Limb (tissue), 2 donors: ENCODE data around the gene TRPC4AP.

Source experiments
- DNase-seq, 2 donors: peaks; one replicate each; pipeline ENCODE4 v3.0.0-alpha.2; 2016; ENCODE audit errors: extremely low spot score in 2 of 2

The TRPC4AP gene

GRCh38 chr20:34970193-34970840, 122.3 kb downstream of the TRPC4AP start:
- DNase-seq, result no peak

DNA sequence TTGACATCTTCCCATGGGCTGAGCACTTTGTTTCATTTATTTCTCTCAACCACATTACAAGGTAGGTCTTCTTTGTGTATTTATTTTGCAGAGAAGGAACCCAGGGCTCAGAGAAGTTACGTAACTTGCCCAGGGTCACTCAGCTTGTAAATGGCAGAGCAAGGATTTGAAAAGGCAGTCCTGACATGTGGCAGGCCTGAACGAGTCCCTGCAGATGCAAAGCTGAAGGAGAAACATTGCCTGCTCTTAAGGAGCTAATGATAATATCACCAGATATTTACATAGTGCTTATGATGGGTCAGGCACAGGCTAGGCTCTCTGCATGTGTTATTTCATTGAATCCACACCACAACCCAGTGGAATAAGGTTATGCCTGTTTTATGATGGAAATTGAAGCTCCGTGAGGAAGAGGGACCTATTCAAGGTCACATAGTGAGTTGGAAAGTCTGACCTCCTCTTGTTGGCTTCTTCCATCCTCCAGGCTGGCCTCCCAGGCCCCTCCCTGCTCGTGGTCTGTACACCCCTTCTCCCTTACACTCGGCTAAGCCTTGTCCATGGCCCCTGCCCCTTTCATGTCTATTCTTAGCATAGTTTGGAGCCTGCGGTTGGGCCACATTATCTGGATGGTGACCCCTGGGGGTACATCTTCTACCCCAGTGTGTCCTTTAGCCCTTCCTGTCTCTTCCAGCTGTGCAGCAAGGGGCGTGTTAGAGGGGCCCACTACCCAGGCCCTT, 124.4 kb downstream of the TRPC4AP start:
- DNase-seq, result no peak

- no peak for DNase-seq
Observed at GRCh38 chr20:34967421-34967820, 125.2 kb downstream of the TRPC4AP start.

- DNase-seq, result no peak
Observed at GRCh38 chr20:34965051-34965450, 127.6 kb downstream of the TRPC4AP start.

DNA sequence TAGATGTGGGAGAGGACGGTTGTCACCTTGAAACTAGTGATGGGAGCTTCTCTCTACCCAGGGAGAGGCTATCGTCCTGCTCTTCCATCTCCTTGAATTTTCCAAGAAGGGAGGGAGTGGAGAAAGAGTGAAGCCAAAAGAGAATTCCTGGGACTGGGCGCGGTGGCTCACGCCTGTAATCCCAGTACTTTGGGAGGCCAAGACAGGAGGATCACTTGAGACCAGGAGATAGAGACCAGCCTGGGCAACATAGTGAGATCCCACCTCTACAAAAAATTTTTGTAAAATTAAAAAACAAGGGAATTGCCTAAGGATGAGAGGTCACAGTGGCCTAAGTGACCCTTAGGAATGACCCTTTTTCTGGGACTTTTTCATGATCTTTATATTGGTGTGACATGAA, 128.1 kb downstream of the TRPC4AP start:
- no peak for DNase-seq

- no peak for DNase-seq
Observed at GRCh38 chr20:34956751-34957472, 135.7 kb downstream of the TRPC4AP start.

DNA sequence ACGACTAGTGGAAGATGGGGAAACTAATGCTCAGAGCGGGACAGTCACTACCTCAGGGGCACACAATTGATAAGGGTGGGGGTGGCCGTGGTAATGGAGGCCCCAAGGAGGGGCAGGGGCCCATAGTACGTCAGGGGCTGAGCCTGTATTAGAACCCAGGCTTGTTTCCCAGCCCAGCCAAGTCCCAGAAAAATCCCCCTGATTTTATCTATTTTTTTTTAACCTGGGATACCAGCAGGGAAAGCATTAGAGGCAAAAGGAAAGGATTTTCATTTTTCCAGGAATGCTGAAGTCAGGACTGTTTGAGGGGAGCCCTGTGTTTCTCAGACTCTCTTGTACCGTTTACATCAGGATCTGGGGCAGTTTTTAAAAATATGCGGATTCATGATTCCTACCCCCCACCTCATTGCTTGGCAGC, 136.6 kb downstream of the TRPC4AP start:
- DNase-seq, result no peak

- DNase-seq, result peak; percentile 97 to 99
Observed at GRCh38 chr20:34955231-34956040, 137.2 kb downstream of the TRPC4AP start, which contains the start of the genes GSS and MYH7B. Gene GSS (minus strand): TSS chr20:34955806. CDS start chr20:34951852, 3,954 bp downstream. Gene MYH7B (plus strand): TSS chr20:34955868. CDS start chr20:34978006, 22,138 bp downstream.

DNA sequence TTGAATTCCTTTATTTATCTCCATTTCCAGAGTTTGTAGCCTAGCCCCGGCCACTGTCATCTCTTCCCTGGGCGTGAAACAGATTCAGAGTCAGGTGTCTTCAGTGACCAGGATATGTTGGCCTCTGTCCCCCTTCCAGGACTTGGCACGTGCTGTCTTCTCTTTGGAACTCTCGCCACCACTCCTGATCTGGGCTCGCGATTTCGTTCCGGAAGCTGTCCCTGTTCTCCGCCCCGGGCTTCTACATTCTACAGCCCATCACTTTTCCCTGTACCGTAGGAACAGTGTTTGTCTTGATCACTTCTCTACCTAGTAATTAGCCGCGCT, 137.7 kb downstream of the TRPC4AP start:
- DNase-seq, result peak in 1 of 2 donors; percentile 55

GRCh38 chr20:34953960-34954359, 138.6 kb downstream of the TRPC4AP start:
- no peak for DNase-seq

DNA sequence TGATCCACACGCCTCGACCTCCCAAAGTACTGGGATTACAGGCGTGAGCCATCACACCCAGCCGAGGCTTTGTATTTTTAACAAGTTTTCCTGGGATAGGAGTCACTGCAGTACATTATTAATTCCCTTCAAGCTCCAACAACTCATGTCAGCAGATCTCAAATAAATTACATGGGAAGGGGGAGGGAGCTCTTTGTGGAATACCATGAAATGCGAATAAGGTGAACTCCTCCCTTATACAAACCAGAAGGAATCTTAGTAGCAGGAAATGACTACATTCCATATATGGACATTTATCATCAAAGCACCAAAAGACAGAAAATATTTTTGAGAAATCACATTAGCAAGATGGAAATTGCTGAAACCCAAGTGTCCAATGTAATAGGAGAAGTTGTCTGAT, 139.9 kb downstream of the TRPC4AP start:
- no peak for DNase-seq
